Neural cell (in vitro differentiated cells): ENCODE data around the gene AGRN. TPM values are rescaled to one million over a fixed set of nuclear protein-coding genes. Genes with fewer than 3 reads are reported as not detected.
"Not testable (repeated sequence)": the region's sequence is repeated elsewhere in the genome, so short reads cannot be mapped to it uniquely, and the experiment has no call there.

Source experiments
- H2AFZ ChIP-seq: fragments of 200-600, 300-800 bp; sonication (generic), shearing (Covaris generic); 2 replicates; pipeline ENCODE4 v1.6.0; 2014; ENCODE audit warnings: low read depth, mild to moderate bottlenecking, antibody characterized with exemption, low read length, moderate library complexity
- H3F3A ChIP-seq: fragments of 200-600 bp; shearing (Covaris generic); 2 replicates; pipeline ENCODE4 v1.6.1; 2016; ENCODE audit warnings: mild to moderate bottlenecking, moderate library complexity, mixed read lengths, antibody characterized with exemption, low read length; ENCODE audit not compliant: insufficient read depth, poor library complexity, severe bottlenecking
- H3K27ac ChIP-seq: fragments of 200-600, 300-800 bp; sonication (generic), shearing (Covaris generic); 2 replicates; pipeline ENCODE4 v1.5.1; 2014; ENCODE audit warnings: mild to moderate bottlenecking, low read length, moderate library complexity
- H3K27me3 ChIP-seq: fragments of 300-800, 200-600 bp; sonication (generic), shearing (Covaris generic); 2 replicates; pipeline ENCODE4 v1.6.0; 2014; ENCODE audit warnings: mild to moderate bottlenecking, low read depth, low read length, moderate library complexity; ENCODE audit not compliant: insufficient read depth
- H3K36me3 ChIP-seq: fragments of 300-800, 200-600 bp; sonication (generic), shearing (Covaris generic); 2 replicates; pipeline ENCODE4 v1.5.1; 2014; ENCODE audit warnings: mild to moderate bottlenecking, antibody characterized with exemption, low read length, moderate library complexity; ENCODE audit not compliant: insufficient read depth
- H3K4me2 ChIP-seq: fragments of 300-800, 200-600 bp; sonication (generic), shearing (Covaris generic); 2 replicates; pipeline ENCODE4 v1.6.0; 2014; ENCODE audit warnings: mild to moderate bottlenecking, low read length
- H3K4me3 ChIP-seq: fragments of 300-800, 200-600 bp; sonication (generic), shearing (Covaris generic); 2 replicates; pipeline ENCODE4 v1.5.1; 2014; ENCODE audit warnings: mild to moderate bottlenecking, low read length, moderate library complexity
- H3K79me2 ChIP-seq: fragments of 200-600 bp; shearing (Covaris generic); replicated peaks from 2 replicates; pipeline ENCODE4 v1.6.0; 2014; ENCODE audit warnings: mild to moderate bottlenecking, low read length, moderate library complexity; ENCODE audit not compliant: insufficient read depth
- H3K9ac ChIP-seq: fragments of 300-800, 200-600 bp; sonication (generic), shearing (Covaris generic); 2 replicates; pipeline ENCODE4 v1.6.1; 2016; ENCODE audit warnings: mild to moderate bottlenecking, low read length, mixed read lengths
- H3K9me2 ChIP-seq: fragments of 200-600 bp; shearing (Covaris generic); 2 replicates; pipeline ENCODE4 v1.6.1; 2016; ENCODE audit warnings: mild to moderate bottlenecking, low read length, mixed read lengths; ENCODE audit not compliant: insufficient read depth
- H3K9me3 ChIP-seq: fragments of 200-600, 300-800 bp; sonication (generic), shearing (Covaris generic); 2 replicates; pipeline ENCODE4 v1.6.1; 2016; ENCODE audit warnings: mild to moderate bottlenecking, mixed run types, low read length, moderate library complexity, mixed read lengths
- H4K20me1 ChIP-seq: fragments of 200-600 bp; shearing (Covaris generic); 2 replicates; pipeline ENCODE4 v1.6.1; 2016; ENCODE audit warnings: mild to moderate bottlenecking, mixed run types; ENCODE audit not compliant: insufficient read depth
- CTCF ChIP-seq: fragments of 450-650 bp; IDR thresholded peaks from 2 replicates; pipeline ENCODE4 v1.5.1; 2014; ENCODE audit warnings: antibody characterized with exemption, mild to moderate bottlenecking, moderate library complexity; ENCODE audit not compliant: poor library complexity, severe bottlenecking
- EP300 ChIP-seq: fragments of 450-650 bp; conservative IDR thresholded peaks from 2 replicates; pipeline ENCODE4 v1.6.1; 2014; ENCODE audit warnings: antibody characterized with exemption, mild to moderate bottlenecking, moderate library complexity; ENCODE audit not compliant: poor library complexity, severe bottlenecking
- EZH2 ChIP-seq: fragments of 200-600, 300-800 bp; shearing (Covaris generic), sonication (generic); IDR thresholded peaks from 2 replicates; pipeline ENCODE4 v1.6.1; 2014; ENCODE audit warnings: antibody characterized with exemption, low read length, borderline replicate concordance, mild to moderate bottlenecking; ENCODE audit not compliant: insufficient read depth, poor library complexity, severe bottlenecking
- MXI1 ChIP-seq: fragments of 450-650 bp; conservative IDR thresholded peaks from 2 replicates; pipeline ENCODE4 v1.6.1; 2014; ENCODE audit warnings: antibody characterized with exemption, mild to moderate bottlenecking; ENCODE audit not compliant: poor library complexity, severe bottlenecking
- POLR2AphosphoS5 ChIP-seq: IDR thresholded peaks from 2 replicates; pipeline ENCODE4 v1.6.1; 2012
- RAD21 ChIP-seq: fragments of 450-650 bp; conservative IDR thresholded peaks from 2 replicates; pipeline ENCODE4 v1.6.1; 2014; ENCODE audit warnings: antibody characterized with exemption, mild to moderate bottlenecking, moderate library complexity
- REST ChIP-seq: IDR thresholded peaks from 2 replicates; pipeline ENCODE4 v1.6.1; 2012; ENCODE audit warnings: borderline replicate concordance
- SMC3 ChIP-seq: fragments of 450-650 bp; conservative IDR thresholded peaks from 2 replicates; pipeline ENCODE4 v1.6.1; 2014; ENCODE audit warnings: antibody characterized with exemption, mild to moderate bottlenecking, moderate library complexity; ENCODE audit not compliant: poor library complexity
- TAF1 ChIP-seq: IDR thresholded peaks from 2 replicates; pipeline ENCODE4 v1.6.1; 2012; ENCODE audit warnings: low read depth
- polyA plus RNA-seq: library from polyadenylated mRNA; depleted of rRNA; stranded (reverse); fragments of >200 nt; gene quantifications from 2 replicates; pipeline ENCODE4 v1.2.3, GENCODE V29; 2014

The AGRN gene
- polyA plus RNA-seq, 1 donor from 2014 or later, result 104 TPM

DNA sequence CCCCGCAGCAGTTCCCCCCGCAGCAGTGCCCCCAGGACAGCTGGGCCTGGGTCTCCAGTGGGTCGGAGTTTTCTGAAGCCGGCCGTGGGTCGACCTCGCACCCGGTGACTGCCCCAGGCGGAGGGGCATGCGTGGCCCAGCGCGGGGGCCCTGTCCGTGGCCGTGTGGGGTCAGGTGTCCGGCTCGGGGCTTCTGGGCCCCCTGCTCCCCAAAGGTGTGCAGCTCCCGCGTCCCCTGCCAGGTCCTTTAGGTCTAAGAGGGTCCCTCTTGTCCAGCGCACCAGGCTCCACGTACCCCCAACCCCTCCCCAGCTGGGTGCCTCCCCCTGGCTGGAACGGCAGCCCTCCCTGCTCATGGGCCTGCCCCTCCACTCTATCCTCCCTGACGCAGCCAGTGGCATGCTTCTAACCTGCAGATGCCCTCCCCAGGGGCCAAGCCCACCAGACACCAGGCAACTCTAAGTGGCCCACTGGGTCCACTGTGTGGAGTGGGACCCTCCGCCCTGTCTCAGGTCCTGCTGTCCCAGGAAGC is 14.1 kb upstream of the AGRN start:
- Histone ChIP-seq H4K20me1 (no peaks in the 10 kb centered on the region), H3F3A (no peaks in the 10 kb centered on the region), H3K9ac (no peak overlapping the region), H3K79me2 (peaks cover 4% of the 10 kb centered on the region), H3K36me3 (no peaks in the 10 kb centered on the region), H3K4me3 (no peak overlapping the region), H3K27me3 (no peaks in the 10 kb centered on the region), H2AFZ (no peak overlapping the region), H3K27ac (no peak overlapping the region), H3K4me2 (no peak overlapping the region), H3K9me3 (no peaks in the 10 kb centered on the region), H3K9me2 (no peaks in the 10 kb centered on the region)
- TF ChIP-seq MXI1, result no peak
- no peak for TF ChIP-seq REST
- no peak for TF ChIP-seq TAF1
- no peak for TF ChIP-seq CTCF
- TF ChIP-seq SMC3, result no peak
- TF ChIP-seq POLR2AphosphoS5, result no peak
- no peak for TF ChIP-seq EZH2
- no peak for TF ChIP-seq RAD21
- TF ChIP-seq EP300, result no peak

- Histone ChIP-seq H3K9me3 (no peaks in the 10 kb centered on the region), H3K9me2 (no peaks in the 10 kb centered on the region), H3K4me2 (no peak overlapping the region), H3K36me3 (no peaks in the 10 kb centered on the region), H3K79me2 (peaks cover 4% of the 10 kb centered on the region), H3K4me3 (no peak overlapping the region), H3K27ac (no peak overlapping the region), H4K20me1 (no peaks in the 10 kb centered on the region), H3K27me3 (no peaks in the 10 kb centered on the region), H3K9ac (no peak overlapping the region), H2AFZ (no peak overlapping the region), H3F3A (no peaks in the 10 kb centered on the region)
- TF ChIP-seq CTCF (no peak), MXI1 (no peak), EP300 (no peak), POLR2AphosphoS5 (no peak), TAF1 (no peak), EZH2 (no peak), REST (no peak), RAD21 (no peak), SMC3 (no peak)
Observed at GRCh38 chr1:1006305-1007159, 13.4 kb upstream of the AGRN start.

DNA sequence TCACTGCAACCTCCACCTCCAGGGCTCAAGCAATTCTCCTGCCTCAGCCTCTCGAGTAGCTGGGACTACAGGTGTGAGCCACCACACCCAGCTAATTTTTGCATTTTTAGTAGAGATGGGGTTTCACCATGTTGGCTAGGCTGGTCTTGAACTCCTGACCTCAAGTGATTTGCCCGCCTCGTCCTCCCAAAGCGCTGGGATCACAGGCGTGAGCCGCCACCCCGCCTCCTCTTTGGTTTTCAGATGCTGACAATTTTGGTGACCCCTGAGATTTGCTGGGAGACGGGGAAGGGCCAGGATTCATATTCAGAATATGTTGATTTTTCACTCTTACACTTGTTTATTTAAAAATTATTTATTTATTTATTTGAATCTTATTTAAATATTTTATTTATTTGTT is 9.8 kb upstream of the AGRN start:
- not testable (repeated sequence) for H3F3A ChIP-seq, H3K4me3 ChIP-seq, H3K9ac ChIP-seq, H3K36me3 ChIP-seq, H2AFZ ChIP-seq, H3K4me2 ChIP-seq, H3K27ac ChIP-seq, H3K79me2 ChIP-seq, H3K9me2 ChIP-seq, H3K9me3 ChIP-seq, H4K20me1 ChIP-seq, H3K27me3 ChIP-seq
